Stomach (tissue), 9 donors: ENCODE data around the gene CST4. TPM values are rescaled to one million over a fixed set of nuclear protein-coding genes. Genes with fewer than 3 reads are reported as not detected.
"Not testable (repeated sequence)": the region's sequence is repeated elsewhere in the genome, so short reads cannot be mapped to it uniquely, and the experiment has no call there.

ENCODE experiments used
- DNase-seq, 2 donors: peaks; one replicate each; pipeline versions ENCODE4 v3.0.0 to v3.0.0-alpha.2; 2013 to 2019
- H3K27ac ChIP-seq, 5 donors: fragments of 200-600 bp in 4 of 5; sonication (generic) in 4 of 5; one replicate each; pipeline ENCODE4 v1.5.1; 2013 to 2019; ENCODE audit warnings: mild to moderate bottlenecking in 1 of 5, moderate library complexity in 1 of 5
- H3K27me3 ChIP-seq, 3 donors: fragments of 200-600 bp; sonication (generic); one replicate each; pipeline ENCODE4 v1.5.1; 2017 to 2019; ENCODE audit warnings: mixed run types in 1 of 3
- H3K36me3 ChIP-seq, 4 donors: fragments of 200-600 bp; sonication (generic); 1 replicate in 3 of 4; 2 replicates in 1 of 4; pipeline ENCODE4 v1.5.1; 2016 to 2019
- H3K4me1 ChIP-seq, 4 donors: fragments of 200-600 bp; sonication (generic); one replicate each; pipeline ENCODE4 v1.5.1; 2016 to 2019
- H3K4me3 ChIP-seq, 4 donors: fragments of 200-600 bp; sonication (generic) in 3 of 4; one replicate each; pipeline ENCODE4 v1.5.1; 2016 to 2019; ENCODE audit warnings: mild to moderate bottlenecking in 1 of 4
- H3K9me3 ChIP-seq, 4 donors: fragments of 200-600 bp; sonication (generic); one replicate each; pipeline ENCODE4 v1.5.1; 2016 to 2019
- CTCF ChIP-seq, 7 experiments: fragments of 450-650 bp in 4 of 7; fragments of 200-600 bp in 3 of 7; sonication (generic) in 3 of 7; IDR thresholded peaks; one replicate each; pipeline ENCODE4 v1.5.1; 2016 to 2019; ENCODE audit warnings: antibody characterized with exemption in 7 of 7, control low read depth in 2 of 7, mild to moderate bottlenecking in 1 of 7
- EP300 ChIP-seq: sonication (generic); formaldehyde crosslinking; IDR thresholded peaks from one replicate; pipeline ENCODE4 v1.6.1; 2017; ENCODE audit warnings: antibody characterized with exemption
- POLR2A ChIP-seq, 4 donors: fragments of 450-650 bp; IDR thresholded peaks; one replicate each; pipeline ENCODE4 v1.6.1; 2016; ENCODE audit warnings: antibody characterized with exemption in 4 of 4, control low read depth in 2 of 4, mild to moderate bottlenecking in 1 of 4, moderate library complexity in 1 of 4
- POLR2AphosphoS5 ChIP-seq, 3 donors: sonication (generic); formaldehyde crosslinking; IDR thresholded peaks; one replicate each; pipeline ENCODE4 v1.6.1; 2016; ENCODE audit warnings: antibody characterized with exemption in 3 of 3
- WGBS, 5 donors: extraction: QIAGEN DNeasy Blood & Tissue Kit in 3 of 5; methylation state at CpG; one replicate each; pipeline versions ENCODE4 v1.1.5 to v1.1.7; 2013 to 2018; 5-methylcytosine and 5-hydroxymethylcytosine counted together
- intact Hi-C: fragments of 100-400 bp; cut with DNase I; formaldehyde crosslinking; loops from one replicate; pipeline ENCODE4 v1.15.1; 2023; ENCODE audit warnings: low total_unique reads
- polyA plus RNA-seq, 3 donors: library from polyadenylated mRNA; stranded (reverse); fragments of 200-250 nt; gene quantifications; one replicate each; pipeline ENCODE4 v1.2.3, GENCODE V29; 2013
- total RNA-seq, 5 donors: library from RNA; depleted of rRNA; stranded (reverse); fragments of >200 nt; gene quantifications; one replicate each; pipeline versions ENCODE4 v1.1.0 to v1.2.3, GENCODE V29; 2014 to 2016
- donor health status: healthy with polysubstance abuse.
- donor health status: Bipolar disorder and iron deficiency.
- donor health status: healthy.

CST4 gene
- total and polyA plus RNA-seq, 8 donors: not detected

DNA sequence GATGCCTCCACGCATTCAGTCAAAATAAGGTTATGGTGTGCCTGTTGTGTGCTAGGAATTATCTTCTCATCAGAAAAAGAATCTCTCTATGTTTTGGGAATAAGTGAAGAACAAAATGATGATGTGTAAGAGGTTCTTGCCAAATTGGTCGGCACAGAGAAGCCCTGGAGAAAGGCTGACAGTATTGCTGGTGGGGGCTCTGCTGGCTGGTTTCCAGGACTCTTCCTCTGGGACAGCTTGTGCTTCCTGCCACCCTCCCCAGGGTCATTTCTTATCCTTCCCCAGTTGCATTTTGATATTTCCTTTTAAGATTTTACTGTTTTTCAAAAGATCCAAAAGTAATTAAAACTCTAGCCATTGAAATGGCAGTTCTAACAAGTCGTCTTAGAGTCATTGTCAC, 22.1 kb downstream of the CST4 start:
- no peaks in the 10 kb centered on the region for H3K9me3 ChIP-seq
- intact Hi-C loops: no loop called here
- H3K36me3 ChIP-seq: no peaks in the 10 kb centered on the region
- 55 to 69% (median 64%) methylated on average over 3 of the region's 3 CpGs for WGBS, 5 donors
- no peak for DNase-seq
- TF ChIP-seq POLR2AphosphoS5 (IDR thresholded peaks at IDR 0.05): no peak
- no peak for TF ChIP-seq CTCF (IDR thresholded peaks at IDR 0.05)
- TF ChIP-seq POLR2A (IDR thresholded peaks at IDR 0.05): no peak
- no peak for TF ChIP-seq EP300
- no peak overlapping the region for H3K4me3 ChIP-seq
- H3K27me3 ChIP-seq: no peaks in the 10 kb centered on the region
- H3K4me1 ChIP-seq: peaks cover 0 to 3% (median 0%) of the 10 kb centered on the region in 4 donors
- H3K27ac ChIP-seq: no peak overlapping the region

DNA sequence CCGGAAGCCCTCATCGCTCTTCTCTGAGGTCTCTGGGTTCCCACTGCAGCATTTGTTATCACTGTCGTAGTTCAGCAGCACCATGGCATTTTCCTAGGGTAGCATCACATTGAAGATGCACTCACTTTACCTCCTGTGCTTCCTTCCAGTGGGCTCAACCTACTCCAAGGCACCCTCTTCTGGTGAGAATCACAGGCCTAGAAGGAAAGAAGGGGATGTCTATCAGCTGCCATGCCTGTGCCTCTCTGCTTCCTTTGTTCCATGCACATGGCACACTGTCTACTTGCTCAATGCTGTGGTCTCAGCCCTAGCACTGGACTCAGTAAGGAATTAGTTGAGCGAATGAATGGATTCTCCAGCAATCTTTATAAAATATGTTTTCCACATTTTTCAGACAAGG, 22.6 kb downstream of the CST4 start:
- DNase-seq: no peak
- Histone ChIP-seq H3K36me3 (no peaks in the 10 kb centered on the region), H3K27me3 (no peaks in the 10 kb centered on the region), H3K4me3 (no peak overlapping the region), H3K27ac (no peak overlapping the region), H3K4me1 (peaks cover 0 to 3% (median 0%) of the 10 kb centered on the region in 4 donors), H3K9me3 (no peaks in the 10 kb centered on the region)
- TF ChIP-seq CTCF (IDR thresholded peaks at IDR 0.05): no peak
- no peak for TF ChIP-seq POLR2AphosphoS5 (IDR thresholded peaks at IDR 0.05)
- no peak for TF ChIP-seq POLR2A (IDR thresholded peaks at IDR 0.05)
- intact Hi-C loops: no loop called here
- 88 to 96% (median 92%) methylated on average over 4 of the region's 4 CpGs for WGBS, 5 donors

GRCh38 chr20:23664954-23665353, 23.9 kb downstream of the CST4 start:
- intact Hi-C loops: no loop called here
- Histone ChIP-seq H3K4me1 (peaks cover 0 to 3% (median 0%) of the 10 kb centered on the region in 4 donors), H3K4me3 (no peak overlapping the region), H3K27me3 (no peaks in the 10 kb centered on the region), H3K9me3 (no peaks in the 10 kb centered on the region), H3K36me3 (no peaks in the 10 kb centered on the region), H3K27ac (no peak overlapping the region)
- TF ChIP-seq CTCF (IDR thresholded peaks at IDR 0.05) (no peak), EP300 (no peak), POLR2AphosphoS5 (IDR thresholded peaks at IDR 0.05) (no peak)
- WGBS, 5 donors: 89 to 100% (median 91%) methylated on average over 3 of the region's 3 CpGs
- no peak for DNase-seq

- H3K4me3 ChIP-seq, DNase-seq, intact Hi-C loops, H3K9me3 ChIP-seq, H3K36me3 ChIP-seq, H3K27ac ChIP-seq, H3K27me3 ChIP-seq, H3K4me1 ChIP-seq: not testable (repeated sequence)
- WGBS, 5 donors: 57 to 69% (median 67%) methylated on average over 4 of the region's 4 CpGs
Observed at GRCh38 chr20:23664046-23664445, 24.8 kb downstream of the CST4 start.

DNA sequence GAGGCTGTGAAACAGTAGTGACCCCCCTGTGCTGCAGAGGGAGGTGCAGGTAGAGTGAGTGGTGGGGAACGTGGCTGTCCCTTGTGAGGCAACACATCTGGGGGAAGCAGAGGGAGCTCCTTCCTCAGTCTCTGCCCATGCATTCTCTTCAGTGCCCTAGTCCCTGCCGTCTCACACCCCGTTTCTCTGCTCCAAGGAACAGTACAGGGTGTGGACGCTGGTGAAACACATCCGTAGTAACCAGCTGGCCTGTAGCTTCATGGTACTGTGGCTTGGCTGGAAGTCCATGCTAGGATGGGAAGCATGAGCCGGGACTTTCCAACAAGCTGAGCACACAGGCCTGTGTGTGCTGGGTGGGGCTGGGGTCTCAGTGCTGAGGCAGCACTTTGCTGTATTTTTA, 25.7 kb downstream of the CST4 start:
- intact Hi-C loops: no loop called here
- H3K27me3 ChIP-seq: no peaks in the 10 kb centered on the region
- TF ChIP-seq POLR2AphosphoS5 (IDR thresholded peaks at IDR 0.05): no peak
- TF ChIP-seq POLR2A (IDR thresholded peaks at IDR 0.05): no peak
- no peak for TF ChIP-seq EP300
- TF ChIP-seq CTCF (IDR thresholded peaks at IDR 0.05): no peak

More for the DNA sequence above, 25.7 kb downstream of the CST4 start:
- Histone ChIP-seq H3K4me1 (no peaks in the 10 kb centered on the region), H3K4me3 (no peak overlapping the region), H3K36me3 (no peaks in the 10 kb centered on the region), H3K27ac (no peak overlapping the region), H3K9me3 (no peaks in the 10 kb centered on the region)
- DNase-seq: no peak
- WGBS, 5 donors: 73 to 83% (median 77%) methylated on average over 6 of the region's 6 CpGs
